IPS DF 4.7 (cell line): ENCODE data around the gene SPATA31C2.
A peak's percentile ranks its signal among the peaks of the same experiment; 100 is the strongest.
"Not testable (repeated sequence)": the region's sequence is repeated elsewhere in the genome, so short reads cannot be mapped to it uniquely, and the experiment has no call there.

Experiments used
- DNase-seq: peaks from one replicate; pipeline ENCODE4 v3.0.0-alpha.2; 2013; ENCODE audit warnings: low spot score; ENCODE audit errors: extremely low read depth

SPATA31C2 gene

DNA sequence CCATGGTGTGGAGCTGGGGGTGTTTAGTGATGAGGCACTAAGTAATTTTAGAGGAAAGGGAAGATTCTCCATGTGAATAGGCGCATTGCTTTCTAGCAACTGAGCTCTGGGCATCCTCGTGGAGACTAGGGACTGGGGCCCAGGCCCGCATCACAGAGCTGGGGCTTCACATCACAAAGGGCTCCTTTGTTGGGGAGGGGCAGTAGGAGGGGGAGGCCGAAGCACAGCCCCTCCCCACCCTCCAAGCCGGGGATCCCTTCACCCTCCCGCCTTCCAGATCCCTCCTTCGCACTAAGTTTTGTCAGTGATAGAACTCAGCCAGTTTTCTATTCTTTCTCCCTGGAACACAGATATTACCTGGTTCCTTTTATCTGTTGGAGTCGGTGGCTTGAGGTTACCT lies at the start of gene SPATA31C2:
TSS of gene SPATA31C2 (minus strand) at position 101 of the 400 bp plus-strand sequence. CDS start at position 72, 29 bp downstream.
- DNase-seq, result not testable (repeated sequence)

DNA sequence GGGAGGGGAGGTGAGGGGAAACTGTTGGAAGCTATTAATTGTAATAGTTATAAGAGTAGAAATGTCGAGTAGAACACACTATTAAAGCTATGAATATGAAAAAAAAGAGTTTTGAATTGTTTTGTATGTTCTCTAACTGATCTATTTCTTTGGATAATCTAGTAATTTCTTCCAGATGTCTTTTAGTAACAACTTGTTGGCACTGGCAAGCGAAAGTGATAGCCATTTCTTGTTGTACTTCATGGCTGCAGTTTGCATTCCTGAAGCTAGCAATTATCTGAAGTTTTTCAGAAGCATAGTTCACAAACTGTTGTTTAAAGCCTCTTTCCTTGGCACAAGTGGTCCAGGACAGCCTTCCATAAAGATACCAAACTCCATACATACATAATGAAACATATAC lies 49.4 kb upstream of the SPATA31C2 start:
- DNase-seq, result no peak

DNA sequence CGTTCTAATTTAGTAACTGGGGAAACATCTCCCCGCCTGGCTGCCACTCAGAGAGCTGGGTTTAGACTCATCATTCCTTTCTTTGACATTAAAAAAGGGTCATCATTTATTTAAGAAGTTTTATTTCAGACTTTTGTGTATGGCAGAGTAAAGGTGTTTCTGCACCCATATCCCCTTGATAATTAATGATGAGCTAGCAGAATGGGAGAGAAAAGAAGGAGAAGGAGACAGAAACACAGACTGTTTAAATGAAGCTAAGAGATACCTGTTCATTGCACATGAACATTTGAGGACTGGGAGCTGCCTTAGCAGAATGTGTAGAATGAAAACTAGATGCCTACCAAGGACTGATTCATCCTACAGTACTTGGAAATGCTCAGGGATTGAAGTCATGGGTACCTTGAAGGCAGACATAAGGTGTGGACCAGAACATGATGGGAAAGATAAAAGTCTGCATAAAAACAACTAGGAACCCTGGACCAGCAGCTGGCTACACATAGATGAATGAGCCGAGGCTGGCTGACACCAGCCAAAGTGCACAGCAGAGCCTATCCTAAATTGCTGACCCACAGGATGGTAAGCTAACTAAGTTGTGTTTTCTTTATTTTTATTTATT lies 48.3 kb upstream of the SPATA31C2 start:
- no peak for DNase-seq

DNA sequence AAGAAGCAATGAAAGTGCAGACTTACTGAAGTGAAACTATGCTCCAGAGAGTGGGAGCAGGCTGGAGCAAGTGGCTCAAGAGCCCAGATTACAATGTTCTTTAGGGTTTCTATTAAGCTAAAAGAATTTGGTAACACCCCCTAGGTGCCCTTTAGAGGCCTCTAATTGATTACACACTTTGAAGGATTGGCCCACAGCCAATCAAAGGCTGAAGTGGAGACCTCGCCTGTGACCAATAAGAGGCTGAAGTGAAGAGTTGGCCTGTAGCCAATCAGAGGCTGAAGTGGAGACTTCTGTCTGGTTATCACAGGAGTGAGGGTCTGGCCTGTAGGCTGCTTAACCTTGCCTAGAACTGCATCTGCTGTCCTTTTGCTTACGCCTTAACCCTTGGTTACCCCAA lies 46.7 kb upstream of the SPATA31C2 start:
- no peak for DNase-seq

DNA sequence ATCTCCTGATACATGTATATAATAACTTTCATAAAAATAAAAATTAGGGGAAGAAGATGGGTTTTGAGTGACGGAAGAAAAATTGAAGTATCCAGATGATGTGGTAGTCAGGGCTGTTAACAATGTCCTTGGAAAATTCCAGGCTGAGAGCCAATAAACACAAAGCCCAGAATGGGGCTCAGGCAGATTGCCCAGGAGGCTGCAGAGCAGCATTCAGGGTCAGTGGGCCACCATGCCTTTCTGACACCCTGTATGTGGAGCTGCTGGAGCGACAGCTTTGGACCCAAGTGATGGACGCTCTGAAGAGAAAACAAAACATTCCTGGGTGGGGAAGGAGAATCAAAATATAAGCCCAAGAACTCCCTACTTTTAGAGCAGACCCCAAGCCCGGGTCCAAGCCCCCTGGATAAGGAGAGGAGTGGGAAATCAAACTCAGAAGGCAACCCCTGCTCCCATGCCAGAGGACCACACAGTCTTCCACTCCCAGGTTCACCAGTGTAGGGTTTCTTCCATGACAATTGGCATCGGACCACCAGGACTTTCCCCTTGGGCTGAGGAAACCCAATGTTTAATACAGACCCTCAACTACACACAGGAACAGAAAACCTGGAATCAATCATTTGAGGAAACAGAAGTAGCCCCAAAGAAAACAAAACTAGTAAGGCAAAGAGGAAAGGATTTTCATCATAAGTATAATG lies 45.7 kb upstream of the SPATA31C2 start:
- no peak for DNase-seq

DNA sequence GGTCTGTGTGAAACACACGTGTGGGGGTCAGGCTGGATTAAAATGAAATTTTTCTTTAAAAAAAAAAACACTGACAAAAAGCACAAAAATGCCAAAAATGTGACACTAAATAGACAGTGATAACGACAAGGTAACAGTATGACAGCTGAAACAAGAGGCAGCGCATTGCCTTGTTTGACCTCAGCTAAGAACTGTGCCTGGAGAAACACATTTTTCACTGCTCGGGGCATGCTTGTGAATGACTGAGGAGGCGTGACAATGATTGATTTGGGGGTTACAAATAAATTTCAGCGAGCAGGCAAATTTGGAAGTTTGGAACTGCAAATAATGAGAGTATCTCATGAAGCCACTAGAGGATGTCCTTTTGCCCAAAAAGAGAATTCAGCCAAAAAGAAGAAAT lies 44.2 kb upstream of the SPATA31C2 start:
- no peak for DNase-seq

DNA sequence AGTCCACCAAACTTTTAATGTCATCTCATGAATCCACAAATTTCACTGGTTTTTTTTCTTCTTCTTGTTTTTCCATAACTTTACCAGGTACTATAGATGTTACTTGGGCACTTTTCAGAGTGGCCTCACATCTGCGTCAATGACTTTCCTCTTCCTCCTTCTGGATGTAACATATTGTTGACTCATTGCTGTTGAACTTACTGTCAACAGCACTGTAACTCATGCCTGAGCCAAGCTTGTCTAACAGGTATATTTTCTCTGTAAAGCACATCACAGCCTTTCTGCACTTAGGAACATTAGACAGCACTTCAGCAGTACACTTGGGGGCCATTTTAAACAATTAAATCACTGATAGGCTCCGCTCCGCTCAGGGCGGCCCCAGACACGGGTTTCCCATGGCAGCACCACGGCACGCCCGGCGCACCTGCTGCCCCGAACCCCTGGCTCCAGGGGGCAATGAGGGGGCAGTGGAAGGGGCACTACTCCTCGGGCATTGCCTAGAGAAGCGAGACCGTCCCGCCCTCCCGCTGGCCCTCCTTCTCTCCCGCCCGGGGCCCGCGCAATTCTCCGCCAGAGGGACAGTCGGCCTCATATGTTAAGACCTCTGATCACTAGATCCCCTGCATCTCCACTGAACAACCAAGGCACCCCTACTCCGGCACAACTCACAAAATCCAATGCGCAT lies 41.9 kb upstream of the SPATA31C2 start:
- no peak for DNase-seq

DNA sequence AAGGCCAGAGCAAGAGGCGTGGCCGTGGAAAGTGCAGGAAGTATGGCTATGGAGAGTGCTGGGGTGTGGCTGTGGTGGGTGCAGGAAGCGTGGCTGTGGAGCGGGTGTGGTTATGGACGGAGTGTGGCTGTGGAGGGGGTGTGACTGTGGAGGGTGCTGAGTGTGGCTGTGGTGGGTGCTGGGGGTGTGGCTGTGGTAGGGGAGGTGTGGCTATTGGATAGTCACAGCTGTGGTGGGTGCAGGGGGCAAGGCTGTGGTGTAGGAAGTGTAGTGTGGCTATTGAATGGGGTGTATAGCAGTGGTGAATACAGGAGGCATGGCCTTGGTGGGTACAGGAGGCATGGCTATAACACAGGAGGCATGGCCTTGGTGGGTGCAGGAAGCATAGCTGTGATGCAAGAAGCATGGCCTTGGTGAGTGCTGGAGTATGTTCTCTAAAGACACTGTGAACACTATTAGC lies 40.8 kb upstream of the SPATA31C2 start:
- DNase-seq, result no peak

DNA sequence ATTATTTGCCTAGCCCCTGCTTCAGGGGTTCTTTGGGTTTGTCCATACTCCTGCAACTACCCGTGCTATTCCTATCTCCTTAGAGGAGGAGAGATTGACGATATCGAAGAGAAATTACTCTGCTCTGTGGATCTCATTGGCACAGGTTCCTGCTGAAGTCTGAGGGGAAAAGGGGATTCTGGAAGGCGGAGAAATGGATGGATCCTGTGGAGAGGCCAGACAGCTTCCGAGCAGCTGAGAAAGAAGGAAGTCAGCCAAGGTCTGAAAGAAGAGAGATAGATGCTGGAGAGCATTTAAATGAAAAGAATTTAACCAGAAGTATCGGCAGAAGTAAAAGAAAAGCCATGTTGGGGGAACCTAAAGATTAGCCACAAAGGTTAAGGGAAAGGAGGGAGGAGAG lies 40.4 kb upstream of the SPATA31C2 start:
- no peak for DNase-seq

DNA sequence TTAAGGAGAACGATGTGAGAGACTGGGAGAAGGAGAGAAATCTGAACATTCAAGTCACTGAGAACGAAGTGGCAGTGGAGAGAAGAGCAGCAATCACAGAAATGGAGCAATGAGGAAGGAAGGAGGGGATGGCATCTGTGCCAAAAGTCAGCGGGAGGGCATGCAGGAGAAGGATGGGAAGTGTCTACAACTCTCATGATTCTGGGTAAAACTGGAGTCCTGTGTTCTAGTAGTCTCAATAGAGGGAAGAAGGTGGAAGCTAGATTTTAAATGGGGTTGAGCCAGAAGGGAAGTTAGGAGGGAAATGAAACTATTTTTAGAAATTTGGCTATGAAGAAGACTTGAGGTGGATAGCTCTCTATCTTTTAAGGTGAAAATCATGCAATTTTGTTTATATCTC lies 39.1 kb upstream of the SPATA31C2 start:
- no peak for DNase-seq

DNA sequence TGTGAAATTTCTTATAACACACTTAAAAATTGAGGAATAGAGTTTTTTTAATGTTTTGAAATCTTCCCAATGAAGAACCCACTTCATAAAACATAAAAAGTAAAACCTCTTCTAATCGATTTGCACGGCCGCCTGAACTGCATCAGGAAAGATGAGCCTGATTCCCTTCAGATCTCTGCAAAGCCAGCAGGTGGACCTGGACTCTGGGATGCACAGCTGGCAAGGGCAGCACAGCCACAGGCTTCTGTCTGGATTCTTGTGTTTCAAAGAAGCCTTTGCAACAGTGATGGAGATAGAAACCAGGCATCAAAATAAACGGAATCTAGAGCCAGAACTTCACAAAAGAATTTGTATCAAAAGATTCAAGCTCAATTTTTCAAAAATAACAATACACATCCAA lies 36.0 kb upstream of the SPATA31C2 start:
- no peak for DNase-seq

DNA sequence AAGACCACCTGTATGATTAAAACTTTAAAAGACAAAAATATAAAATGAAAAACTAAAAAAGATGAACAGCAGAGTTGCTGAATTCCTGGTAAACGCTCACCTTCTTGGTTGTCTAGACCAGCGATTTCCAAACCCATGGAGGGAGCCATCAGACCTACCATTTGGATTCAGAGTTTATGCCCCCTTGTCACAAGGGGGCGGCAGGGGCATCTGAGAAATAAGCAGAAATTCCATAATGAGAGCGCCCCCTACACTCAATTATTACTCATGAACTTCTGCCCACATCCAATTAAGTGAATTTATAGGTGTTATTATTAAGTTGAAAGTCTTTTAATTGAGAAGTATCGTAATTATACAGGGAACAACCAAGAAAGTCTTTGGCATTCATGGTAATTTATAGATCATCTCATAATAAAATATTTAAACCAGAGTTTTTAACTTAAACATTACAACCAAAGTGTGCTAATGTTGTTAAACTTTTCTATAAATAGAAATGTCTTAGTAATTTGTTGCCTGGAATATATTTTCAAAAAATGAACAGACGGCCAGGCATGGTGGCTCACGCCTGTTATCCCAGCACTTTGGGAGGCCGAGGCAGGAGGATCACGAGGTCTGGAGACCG lies 35.2 kb upstream of the SPATA31C2 start:
- peak; percentile 44 for DNase-seq

DNA sequence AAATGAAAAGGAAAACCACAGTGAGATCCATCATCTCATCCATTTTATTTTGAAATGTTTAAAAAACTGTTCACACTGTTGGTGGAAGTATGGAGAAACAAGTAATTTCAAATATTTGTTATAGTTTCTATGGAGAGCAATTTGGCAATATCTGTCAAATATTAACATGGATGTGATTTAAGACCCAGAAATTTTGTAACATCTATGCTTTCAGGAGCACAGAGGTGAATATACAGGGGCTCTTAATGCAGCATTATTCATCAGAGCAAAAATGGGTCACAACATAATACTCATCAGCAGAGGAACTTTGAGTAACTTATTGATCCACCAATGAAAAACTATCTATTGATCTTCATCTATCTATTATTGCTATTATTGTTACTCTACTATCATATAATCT lies 31.4 kb upstream of the SPATA31C2 start:
- no peak for DNase-seq

DNA sequence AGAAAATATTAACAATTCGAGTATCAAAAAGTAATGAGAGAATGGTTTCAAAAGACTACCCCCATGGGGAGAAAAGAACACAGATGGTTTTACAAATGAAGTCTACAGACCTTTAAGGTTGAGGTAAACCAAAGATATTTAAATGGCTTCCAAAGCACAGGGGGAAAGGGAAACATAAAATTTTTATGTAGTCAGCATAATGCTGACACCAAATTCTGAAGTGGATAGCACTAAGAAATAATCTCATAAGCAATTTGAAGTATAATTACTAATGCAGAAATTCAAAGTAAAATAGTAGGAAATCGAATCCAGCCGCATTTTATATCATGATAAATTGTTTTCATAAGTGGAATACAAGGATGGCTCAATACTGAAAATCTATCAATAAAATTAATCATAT lies 30.3 kb upstream of the SPATA31C2 start:
- no peak for DNase-seq

DNA sequence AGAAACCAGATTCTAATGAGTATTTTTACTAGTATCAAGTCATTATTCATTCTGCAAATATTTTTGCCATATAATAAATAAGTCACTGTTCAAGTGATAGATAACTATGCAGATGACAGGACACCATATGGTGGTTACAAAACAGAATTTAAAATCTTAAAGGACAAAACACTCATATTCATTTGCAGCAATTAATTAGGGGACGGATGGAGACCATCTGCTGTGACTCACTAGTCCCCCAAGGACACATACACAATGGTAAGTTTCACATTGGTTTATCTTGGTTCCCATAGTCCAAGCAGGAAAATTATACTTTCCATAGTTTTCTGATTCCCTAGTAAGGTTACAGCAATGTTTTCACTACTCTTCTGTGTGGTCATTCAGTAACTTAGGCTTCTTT lies 28.4 kb upstream of the SPATA31C2 start:
- no peak for DNase-seq

DNA sequence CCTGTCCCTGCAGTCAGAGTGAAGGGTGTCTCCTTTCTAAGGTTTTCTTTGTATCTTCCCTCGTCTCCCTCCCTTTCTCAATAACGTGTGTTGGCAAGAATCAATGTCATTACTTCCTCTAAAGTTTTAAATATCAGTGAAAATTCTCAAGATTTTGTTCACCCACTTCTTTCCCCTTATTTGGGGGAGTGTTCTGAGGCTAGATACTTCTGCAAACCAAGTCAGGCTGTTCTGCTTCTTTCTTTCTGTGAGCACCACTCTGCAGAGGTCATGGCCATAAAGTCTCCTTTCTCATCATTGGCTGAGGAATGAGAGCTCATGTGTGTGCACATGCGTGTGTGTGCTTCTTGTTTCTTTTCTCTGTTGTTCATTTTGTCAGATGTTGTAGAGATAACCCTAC lies 26.6 kb upstream of the SPATA31C2 start:
- DNase-seq, result no peak

DNA sequence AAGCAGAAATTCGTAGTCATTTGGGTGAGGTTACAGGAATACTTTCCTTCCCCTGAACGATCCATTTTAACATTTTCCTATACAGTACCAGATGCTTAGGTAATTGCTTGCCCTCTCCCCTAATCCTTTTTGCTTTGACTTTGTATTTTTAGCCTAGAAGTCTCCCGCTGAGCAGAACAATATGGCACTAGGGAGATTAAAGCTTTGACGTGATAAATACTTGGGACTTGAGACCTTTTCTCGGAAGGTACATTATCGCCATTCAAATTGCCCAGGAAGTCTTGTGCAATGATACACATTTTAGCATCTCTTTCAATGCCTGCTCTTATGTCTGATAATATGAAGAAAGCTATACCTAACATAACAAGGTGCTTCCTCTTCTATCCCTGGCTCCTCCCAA lies 22.9 kb upstream of the SPATA31C2 start:
- DNase-seq, result no peak

DNA sequence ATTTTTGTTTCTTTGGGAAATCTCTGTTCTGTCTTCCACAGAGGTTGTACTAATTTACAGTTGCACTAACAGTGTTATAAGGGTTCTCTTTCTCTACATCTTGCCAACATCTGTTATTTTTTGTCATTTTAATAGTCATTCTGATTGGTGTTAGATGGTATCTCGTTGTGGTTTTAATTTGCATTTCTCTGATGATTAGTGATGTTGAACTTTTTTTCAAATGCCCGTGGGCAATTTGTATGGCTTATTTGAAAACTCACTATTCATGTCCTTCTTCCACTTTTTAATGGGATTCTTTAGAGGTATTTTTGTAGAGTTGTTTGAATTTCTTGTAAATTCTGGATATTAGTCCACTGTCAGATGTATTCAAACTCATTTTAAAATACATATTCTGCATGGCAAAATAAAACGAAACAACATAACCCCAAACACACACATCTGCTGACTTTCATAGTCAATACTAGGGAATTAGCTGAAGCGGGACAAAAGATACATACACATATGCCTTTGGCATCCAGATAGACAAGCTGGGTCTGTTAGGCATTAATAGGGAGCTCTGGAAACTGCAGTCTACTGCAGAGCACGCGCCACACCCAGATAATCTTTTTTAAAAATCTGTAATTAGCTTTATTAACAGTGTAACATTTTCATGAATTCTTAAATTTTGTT lies 5.8 kb upstream of the SPATA31C2 start:
- no peak for DNase-seq

DNA sequence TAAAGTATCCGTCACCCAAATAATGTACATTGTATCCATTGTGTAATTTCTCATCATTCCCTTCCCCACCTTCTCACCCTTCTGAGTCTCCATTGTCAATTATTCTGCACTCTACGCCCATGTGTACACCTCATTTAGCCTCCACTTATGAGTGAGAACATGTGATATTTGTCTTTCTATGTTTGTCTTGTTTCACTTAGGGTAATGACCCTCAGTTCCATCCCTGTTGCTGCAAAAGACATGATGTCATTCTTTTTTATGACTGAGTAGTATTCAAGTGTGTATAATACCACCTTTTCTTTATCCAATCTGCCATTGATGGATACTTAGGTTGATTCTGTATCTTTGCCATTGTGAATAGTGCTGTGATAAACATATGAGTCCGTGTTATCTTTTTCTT lies 4.9 kb upstream of the SPATA31C2 start:
- DNase-seq, result no peak

DNA sequence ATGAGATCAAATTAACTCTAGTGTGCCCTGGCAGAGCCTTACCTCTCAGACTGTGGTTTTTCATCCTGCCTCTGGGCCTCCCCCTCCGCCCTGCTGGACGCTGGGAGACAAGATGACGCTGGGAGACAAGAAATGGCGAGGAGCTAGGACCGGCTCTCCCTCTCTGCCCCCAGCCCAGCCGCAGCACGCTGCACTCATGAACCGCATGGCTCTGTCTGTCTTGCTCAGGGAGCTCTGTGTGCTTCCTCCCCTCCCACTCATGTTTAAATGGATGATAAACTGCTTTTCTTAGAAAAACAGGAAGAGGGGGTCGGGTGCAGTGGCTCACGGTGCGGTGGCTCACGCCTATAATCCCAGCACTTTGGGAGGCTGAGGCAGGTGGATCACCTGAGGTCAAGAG lies 4.7 kb downstream of the SPATA31C2 start:
- DNase-seq, result not testable (repeated sequence)

DNA sequence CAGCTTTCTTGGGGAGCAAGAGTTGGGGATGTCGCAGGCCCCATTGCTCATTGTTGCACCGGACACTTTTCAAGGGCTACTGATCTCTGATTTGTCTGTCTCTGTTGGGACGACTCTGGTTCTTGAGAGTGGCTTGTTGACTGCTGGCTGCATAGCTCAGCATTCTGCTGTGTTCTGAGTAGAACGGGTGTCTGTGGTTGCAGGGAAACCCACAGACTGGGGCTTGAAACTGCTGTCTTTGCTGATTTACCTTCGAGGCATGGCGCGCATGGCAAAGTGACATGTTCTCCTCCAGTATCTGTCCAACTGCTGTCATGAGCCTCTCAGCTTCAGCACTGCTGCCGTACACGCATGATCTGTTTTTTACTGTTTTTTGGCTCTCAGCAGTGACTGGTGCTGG lies 8.7 kb downstream of the SPATA31C2 start:
- not testable (repeated sequence) for DNase-seq
